ENCODE data around the gene CRHR2. TPM values are rescaled to one million over a fixed set of nuclear protein-coding genes. Genes with fewer than 3 reads are reported as not detected.

The CRHR2 gene
- total and polyA plus RNA-seq, 8 donors, result not detected

DNA sequence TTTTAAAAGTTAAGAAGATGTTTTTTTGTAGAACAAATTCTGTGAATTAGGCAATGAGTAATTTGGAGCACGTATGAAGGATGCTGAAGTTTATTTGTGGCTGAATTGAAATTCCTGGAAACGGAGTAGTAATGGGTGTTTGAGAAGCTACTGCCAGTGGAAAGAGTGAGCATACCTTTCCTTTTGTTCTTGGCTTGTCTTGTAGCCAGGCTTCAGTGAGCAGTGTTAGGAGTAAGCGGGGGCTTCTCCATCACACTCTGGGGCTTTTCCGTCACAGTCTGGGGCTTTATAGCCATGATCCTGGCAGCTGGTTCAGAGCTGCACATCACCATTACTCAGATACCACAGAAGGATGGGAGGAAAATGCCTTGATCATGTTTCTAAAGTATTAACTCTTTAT, 55.2 kb downstream of the CRHR2 start:
- no peaks in the 10 kb centered on the region for H3K9me3 ChIP-seq
- no peak overlapping the region for H3K27ac ChIP-seq
- no peaks in the 10 kb centered on the region for H3K27me3 ChIP-seq
- intact Hi-C loops (cut with DNase I; ENCODE audit: low total_unique reads), result no loop called here
- DNase-seq, result no peak
- WGBS, 5 donors, result 87 to 94% (median 88%) methylated on average over 4 of the region's 4 CpGs
- no peak overlapping the region for H3K4me3 ChIP-seq
- TF ChIP-seq POLR2AphosphoS5 (IDR thresholded peaks at IDR 0.05), result no peak
- no peak for TF ChIP-seq POLR2A (IDR thresholded peaks at IDR 0.05)
- TF ChIP-seq, protein P1, sequence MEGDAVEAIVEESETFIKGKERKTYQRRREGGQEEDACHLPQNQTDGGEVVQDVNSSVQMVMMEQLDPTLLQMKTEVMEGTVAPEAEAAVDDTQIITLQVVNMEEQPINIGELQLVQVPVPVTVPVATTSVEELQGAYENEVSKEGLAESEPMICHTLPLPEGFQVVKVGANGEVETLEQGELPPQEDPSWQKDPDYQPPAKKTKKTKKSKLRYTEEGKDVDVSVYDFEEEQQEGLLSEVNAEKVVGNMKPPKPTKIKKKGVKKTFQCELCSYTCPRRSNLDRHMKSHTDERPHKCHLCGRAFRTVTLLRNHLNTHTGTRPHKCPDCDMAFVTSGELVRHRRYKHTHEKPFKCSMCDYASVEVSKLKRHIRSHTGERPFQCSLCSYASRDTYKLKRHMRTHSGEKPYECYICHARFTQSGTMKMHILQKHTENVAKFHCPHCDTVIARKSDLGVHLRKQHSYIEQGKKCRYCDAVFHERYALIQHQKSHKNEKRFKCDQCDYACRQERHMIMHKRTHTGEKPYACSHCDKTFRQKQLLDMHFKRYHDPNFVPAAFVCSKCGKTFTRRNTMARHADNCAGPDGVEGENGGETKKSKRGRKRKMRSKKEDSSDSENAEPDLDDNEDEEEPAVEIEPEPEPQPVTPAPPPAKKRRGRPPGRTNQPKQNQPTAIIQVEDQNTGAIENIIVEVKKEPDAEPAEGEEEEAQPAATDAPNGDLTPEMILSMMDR (IDR thresholded peaks at IDR 0.05), result no peak
- no peak for TF ChIP-seq EP300 (IDR thresholded peaks at IDR 0.05)
- no peaks in the 10 kb centered on the region for H3K4me1 ChIP-seq
- H3K36me3 ChIP-seq, result peaks cover 45 to 100% (median 97%) of the 10 kb centered on the region in 4 donors

DNA sequence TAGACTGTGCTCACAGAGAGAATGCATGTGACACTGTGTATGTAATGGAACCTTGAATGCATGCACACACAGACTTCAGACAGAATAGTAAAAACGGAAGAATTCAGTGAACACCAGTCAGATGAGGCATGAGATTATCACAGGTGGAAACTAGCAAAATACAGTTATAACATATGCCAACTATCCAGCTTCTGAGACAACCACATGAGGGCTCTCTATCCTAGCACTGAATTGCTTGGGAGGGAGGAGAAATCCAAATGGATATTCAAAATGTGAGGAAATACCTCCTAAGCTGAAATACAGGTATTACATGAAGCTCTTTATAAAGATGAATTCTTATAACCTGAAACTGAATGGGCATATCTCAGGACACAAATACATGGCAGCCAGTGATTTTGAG, 57.0 kb downstream of the CRHR2 start:
- Histone ChIP-seq H3K27ac (no peak overlapping the region), H3K4me1 (no peaks in the 10 kb centered on the region), H3K9me3 (no peaks in the 10 kb centered on the region), H3K4me3 (no peak overlapping the region), H3K36me3 (peaks cover 47 to 100% (median 97%) of the 10 kb centered on the region in 4 donors), H3K27me3 (no peaks in the 10 kb centered on the region)
- 61 to 90% (median 85%) methylated on average over 1 of the region's 1 CpG for WGBS, 5 donors
- intact Hi-C loops (cut with DNase I; ENCODE audit: low total_unique reads), result no loop called here
- TF ChIP-seq EP300 (IDR thresholded peaks at IDR 0.05) (no peak), POLR2A (IDR thresholded peaks at IDR 0.05) (no peak), POLR2AphosphoS5 (IDR thresholded peaks at IDR 0.05) (no peak)
- TF ChIP-seq, protein P1 (IDR thresholded peaks at IDR 0.05), result no peak
- no peak for DNase-seq

DNA sequence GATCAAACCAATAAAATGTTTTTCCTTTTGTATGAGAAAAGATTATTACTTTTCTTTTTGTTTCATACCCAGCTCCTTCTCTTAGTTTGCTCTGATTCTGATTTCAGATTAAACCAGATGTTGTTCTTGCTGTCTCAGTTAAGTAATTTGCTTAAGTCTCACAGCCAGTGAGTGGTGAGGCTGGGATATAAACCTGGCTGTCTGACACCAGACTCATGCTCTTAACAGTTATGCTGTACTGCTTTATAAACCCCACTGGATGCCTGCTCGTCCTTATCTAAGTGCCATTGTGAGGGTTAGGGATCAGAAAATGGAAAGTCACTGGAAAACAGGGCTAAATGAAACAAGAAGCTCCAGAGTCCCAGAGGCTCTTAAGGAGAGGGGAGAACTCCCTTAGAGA, 63.3 kb downstream of the CRHR2 start:
- 56 to 85% (median 69%) methylated on average over 1 of the region's 1 CpG for WGBS, 5 donors
- H3K27me3 ChIP-seq, result no peaks in the 10 kb centered on the region
- H3K4me3 ChIP-seq, result no peak overlapping the region
- DNase-seq, result no peak
- no peak overlapping the region for H3K27ac ChIP-seq
- intact Hi-C loops (cut with DNase I; ENCODE audit: low total_unique reads), result no loop called here
- no peaks in the 10 kb centered on the region for H3K9me3 ChIP-seq
- TF ChIP-seq POLR2AphosphoS5 (IDR thresholded peaks at IDR 0.05) (no peak), POLR2A (IDR thresholded peaks at IDR 0.05) (no peak), EP300 (IDR thresholded peaks at IDR 0.05) (no peak)
- TF ChIP-seq, protein P1 (IDR thresholded peaks at IDR 0.05), result no peak
- peaks cover 52 to 100% (median 97%) of the 10 kb centered on the region in 4 donors for H3K36me3 ChIP-seq
- H3K4me1 ChIP-seq, result peaks cover 0 to 11% (median 0%) of the 10 kb centered on the region in 4 donors

DNA sequence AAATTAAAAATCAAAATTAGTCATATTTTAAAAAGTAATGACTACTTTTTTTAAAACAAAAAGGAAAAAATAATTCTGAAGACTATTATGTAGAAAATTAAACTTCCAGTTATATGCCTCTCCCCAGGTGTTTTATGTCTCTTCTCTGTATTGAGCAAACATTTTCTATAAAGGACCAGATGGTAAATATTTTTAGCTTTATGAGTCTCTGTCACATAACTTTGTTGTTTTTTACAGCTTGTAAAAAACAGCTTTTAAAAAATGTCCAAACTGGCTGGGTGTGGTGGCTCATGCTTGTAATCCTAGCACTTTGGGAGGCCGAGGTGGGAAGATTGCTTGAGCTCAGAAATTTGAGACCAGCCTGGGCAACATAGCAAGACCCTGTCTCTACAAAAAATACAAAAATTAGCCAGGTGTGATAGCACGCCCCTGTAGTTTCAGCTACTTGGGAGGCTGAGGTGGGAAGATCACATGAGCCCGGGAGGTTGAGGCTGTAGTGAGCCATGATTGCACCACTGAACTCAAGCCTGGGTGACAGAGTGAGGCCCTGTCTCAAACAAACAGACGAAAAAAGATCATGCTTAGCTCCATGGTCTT, 64.1 kb downstream of the CRHR2 start:
- TF ChIP-seq POLR2AphosphoS5 (IDR thresholded peaks at IDR 0.05) (no peak), POLR2A (IDR thresholded peaks at IDR 0.05) (no peak), EP300 (IDR thresholded peaks at IDR 0.05) (no peak)
- TF ChIP-seq, protein P1 (IDR thresholded peaks at IDR 0.05), result no peak
- H3K36me3 ChIP-seq, result peaks cover 47 to 100% (median 97%) of the 10 kb centered on the region in 4 donors
- 93 to 96% (median 95%) methylated on average over 4 of the region's 4 CpGs for WGBS, 5 donors

More for the DNA sequence above, 64.1 kb downstream of the CRHR2 start:
- DNase-seq, result no peak
- Histone ChIP-seq H3K27me3 (no peaks in the 10 kb centered on the region), H3K9me3 (no peaks in the 10 kb centered on the region), H3K4me3 (no peak overlapping the region), H3K4me1 (peaks cover 0 to 11% (median 0%) of the 10 kb centered on the region in 4 donors), H3K27ac (no peak overlapping the region)
- intact Hi-C loops (cut with DNase I; ENCODE audit: low total_unique reads), result no loop called here
